ENCODE results near the gene NDUFV3. TPM values are rescaled to one million over a fixed set of nuclear protein-coding genes. Genes with fewer than 3 reads are reported as not detected.

Gene NDUFV3
- 10 to 100 TPM; 41.4 to 61.0 (median 49.5) TPM for total RNA-seq

- TF ChIP-seq CTCF (IDR thresholded peaks at IDR 0.05; ENCODE audit: low read depth) = no peak
These were observed at the start of gene NDUFV3 for GRCh38 chr21:42892931-42893755. TSS of gene NDUFV3 (plus strand) at chr21:42893309. CDS start at chr21:42893334, 25 bp downstream.

GRCh38 chr21:42844411-42845113 is 48.5 kb upstream of the NDUFV3 start:
- no peak for TF ChIP-seq CTCF (IDR thresholded peaks at IDR 0.05; ENCODE audit: low read depth)

- no peak for TF ChIP-seq CTCF (IDR thresholded peaks at IDR 0.05; ENCODE audit: low read depth)
These were observed 47.7 kb upstream of the NDUFV3 start for GRCh38 chr21:42845296-42845965.

GRCh38 chr21:42846221-42846620 is 46.9 kb upstream of the NDUFV3 start:
- no peak for TF ChIP-seq CTCF (IDR thresholded peaks at IDR 0.05; ENCODE audit: low read depth)

GRCh38 chr21:42847051-42847707 is 45.9 kb upstream of the NDUFV3 start:
- no peak for TF ChIP-seq CTCF (IDR thresholded peaks at IDR 0.05; ENCODE audit: low read depth)

- TF ChIP-seq CTCF (IDR thresholded peaks at IDR 0.05; ENCODE audit: low read depth) = no peak
These were observed 45.4 kb upstream of the NDUFV3 start for GRCh38 chr21:42847726-42848125.

All from subcutaneous adipose tissue (tissue), 4 donors.